ENCODE measurements around the gene GABRR3.

- no peak for TF ChIP-seq CTCF (IDR thresholded peaks at IDR 0.05; ENCODE audit: low read length)
- TF ChIP-seq EZH2 (IDR thresholded peaks at IDR 0.05; ENCODE audit: borderline replicate concordance, low read length): no peak
Measured at GRCh38 chr3:98049271-98049670, 14.2 kb upstream of the GABRR3 start.
